WTC11 (cell line): ENCODE data around the gene GALNTL6. TPM values are rescaled to one million over a fixed set of nuclear protein-coding genes. Genes with fewer than 3 reads are reported as not detected.

ENCODE experiments used
- ATAC-seq: fragments of 200-7000 bp; cut with Tn5 transposase; 2 replicates; pipeline ENCODE4 v1.10.0; 2021; ENCODE audit warnings: mild to moderate bottlenecking, moderate library complexity
- CTCF ChIA-PET: fragments of 300-600 bp; sonication (Branson Sonifier 250); formaldehyde crosslinking; loops from one replicate; lab custom pipeline; 2021; ENCODE audit warnings: antibody characterized with exemption; lab: Charles Lee
- POLR2A ChIA-PET: fragments of 350-600 bp; sonication (Branson Sonifier 250); formaldehyde crosslinking; loops from one replicate; lab custom pipeline; 2021; ENCODE audit warnings: antibody characterized with exemption; lab: Charles Lee
- DNase-seq: peaks from one replicate; pipeline ENCODE4 v3.0.0; 2021; ENCODE audit warnings: low spot score
- H3K27ac Mint-ChIP-seq: 2 replicates; pipeline ENCODE4 v1.8.0; 2021; ENCODE audit warnings: mixed read lengths
- H3K27me3 Mint-ChIP-seq: 2 replicates; pipeline ENCODE4 v1.8.0; 2021; ENCODE audit warnings: low read depth, mild to moderate bottlenecking, moderate library complexity, mixed read lengths
- H3K36me3 Mint-ChIP-seq: 2 replicates; pipeline ENCODE4 v1.8.0; 2021; ENCODE audit warnings: mixed read lengths
- H3K4me1 Mint-ChIP-seq: 2 replicates; pipeline ENCODE4 v1.8.0; 2022; ENCODE audit warnings: mixed read lengths
- H3K4me3 Mint-ChIP-seq: 2 replicates; pipeline ENCODE4 v1.8.0; 2021; ENCODE audit warnings: mild to moderate bottlenecking, moderate library complexity, mixed read lengths
- H3K9me3 Mint-ChIP-seq: 2 replicates; pipeline ENCODE4 v1.8.0; 2021; ENCODE audit warnings: mixed read lengths
- ATF1 ChIP-seq: sonication (generic); formaldehyde crosslinking; IDR thresholded peaks from 2 replicates; pipeline ENCODE4 v1.8.1; 2023; ENCODE audit warnings: mild to moderate bottlenecking, moderate library complexity, missing genetic modification reagents
- CREB1 ChIP-seq: sonication (generic); formaldehyde crosslinking; IDR thresholded peaks from 2 replicates; pipeline ENCODE4 v1.8.0; 2023; ENCODE audit warnings: mild to moderate bottlenecking, missing genetic modification reagents
- CREM ChIP-seq: sonication (generic); formaldehyde crosslinking; IDR thresholded peaks from 2 replicates; pipeline ENCODE4 v1.8.1; 2022; ENCODE audit warnings: mild to moderate bottlenecking, missing genetic modification reagents, moderate library complexity
- E2F1 ChIP-seq: sonication (generic); formaldehyde crosslinking; IDR thresholded peaks from 2 replicates; pipeline ENCODE4 v1.8.0; 2022; ENCODE audit warnings: mild to moderate bottlenecking, missing genetic modification reagents
- ERG ChIP-seq: fragments of 250-450 bp; sonication (Bioruptor Pico); IDR thresholded peaks from 2 replicates; pipeline ENCODE4 v1.8.0; 2021; ENCODE audit warnings: mild to moderate bottlenecking
- ESRRA ChIP-seq: sonication (generic); formaldehyde crosslinking; IDR thresholded peaks from 2 replicates; pipeline ENCODE4 v1.8.1; 2022; ENCODE audit warnings: mild to moderate bottlenecking, missing genetic modification reagents, borderline replicate concordance
- ETV6 ChIP-seq: sonication (generic); formaldehyde crosslinking; IDR thresholded peaks from 2 replicates; pipeline ENCODE4 v1.8.1; 2022; ENCODE audit warnings: mild to moderate bottlenecking, missing genetic modification reagents
- FOXJ3 ChIP-seq: sonication (generic); formaldehyde crosslinking; IDR thresholded peaks from 2 replicates; pipeline ENCODE4 v1.9.0; 2021; ENCODE audit warnings: missing genetic modification reagents, mild to moderate bottlenecking, borderline replicate concordance
- FOXP1 ChIP-seq: sonication (generic); formaldehyde crosslinking; IDR thresholded peaks from 2 replicates; pipeline ENCODE4 v1.8.0; 2022; ENCODE audit warnings: missing genetic modification reagents, mild to moderate bottlenecking, moderate library complexity, borderline replicate concordance
- NFE2L1 ChIP-seq: sonication (generic); formaldehyde crosslinking; IDR thresholded peaks from 2 replicates; pipeline ENCODE4 v1.8.1; 2023; ENCODE audit warnings: missing genetic modification reagents
- PREB ChIP-seq: sonication (generic); formaldehyde crosslinking; IDR thresholded peaks from 2 replicates; pipeline ENCODE4 v1.8.1; 2022; ENCODE audit warnings: mild to moderate bottlenecking, missing genetic modification reagents, moderate library complexity, borderline replicate concordance
- RORB ChIP-seq: fragments of 250-450 bp; sonication (Bioruptor Pico); IDR thresholded peaks from 2 replicates; pipeline ENCODE4 v1.9.0; 2021; ENCODE audit warnings: mild to moderate bottlenecking
- SOX15 ChIP-seq: fragments of 250-450 bp; sonication (Bioruptor Pico); IDR thresholded peaks from 2 replicates; pipeline ENCODE4 v1.9.0; 2021; ENCODE audit warnings: mild to moderate bottlenecking
- TEAD1 ChIP-seq: sonication (generic); formaldehyde crosslinking; IDR thresholded peaks from 2 replicates; pipeline ENCODE4 v1.8.0; 2022; ENCODE audit warnings: mild to moderate bottlenecking, missing genetic modification reagents
- ZNF317 ChIP-seq: sonication (generic); formaldehyde crosslinking; IDR thresholded peaks from 2 replicates; pipeline ENCODE4 v1.8.1; 2023; ENCODE audit warnings: low read depth, mild to moderate bottlenecking, moderate library complexity, missing genetic modification reagents, borderline replicate concordance
- ZNF416 ChIP-seq: fragments of 250-450 bp; sonication (Bioruptor Pico); IDR thresholded peaks from 2 replicates; pipeline ENCODE4 v1.9.0; 2021; ENCODE audit warnings: mild to moderate bottlenecking, inconsistent platforms
- ZNF423 ChIP-seq: fragments of 250-450 bp; sonication (Bioruptor Pico); IDR thresholded peaks from 2 replicates; pipeline ENCODE4 v2.1.2; 2022; ENCODE audit warnings: mild to moderate bottlenecking, moderate library complexity
- ZNF512 ChIP-seq: sonication (generic); formaldehyde crosslinking; IDR thresholded peaks from 2 replicates; pipeline ENCODE4 v1.8.1; 2022; ENCODE audit warnings: missing genetic modification reagents, borderline replicate concordance
- total RNA-seq: library from RNA; stranded (reverse); gene quantifications from 3 replicates; pipeline ENCODE4 v1.2.3, GENCODE V29; 2021
- TF ChIP-seq, protein P1 (sequence below): fragments of 250-450 bp; sonication (Bioruptor Pico); IDR thresholded peaks from 2 replicates; pipeline ENCODE4 v1.9.0; 2021; ENCODE audit warnings: moderate library complexity, mild to moderate bottlenecking, inconsistent platforms, borderline replicate concordance
- TF ChIP-seq, protein P2 (sequence below): sonication (generic); formaldehyde crosslinking; IDR thresholded peaks from 2 replicates; pipeline ENCODE4 v1.8.1; 2023; ENCODE audit warnings: mild to moderate bottlenecking, missing genetic modification reagents
- TF ChIP-seq, protein P3 (sequence below): sonication (generic); formaldehyde crosslinking; IDR thresholded peaks from 2 replicates; pipeline ENCODE4 v1.8.1; 2022; ENCODE audit warnings: low read depth, missing genetic modification reagents, borderline replicate concordance
- TF ChIP-seq, protein P4 (sequence below): fragments of 250-450 bp; sonication (Bioruptor Pico); IDR thresholded peaks from 2 replicates; pipeline ENCODE4 v1.9.0; 2021; ENCODE audit warnings: mild to moderate bottlenecking, borderline replicate concordance

GALNTL6 gene
- total RNA-seq, 1 experiment from 2014 or later, result 0.24 TPM

DNA sequence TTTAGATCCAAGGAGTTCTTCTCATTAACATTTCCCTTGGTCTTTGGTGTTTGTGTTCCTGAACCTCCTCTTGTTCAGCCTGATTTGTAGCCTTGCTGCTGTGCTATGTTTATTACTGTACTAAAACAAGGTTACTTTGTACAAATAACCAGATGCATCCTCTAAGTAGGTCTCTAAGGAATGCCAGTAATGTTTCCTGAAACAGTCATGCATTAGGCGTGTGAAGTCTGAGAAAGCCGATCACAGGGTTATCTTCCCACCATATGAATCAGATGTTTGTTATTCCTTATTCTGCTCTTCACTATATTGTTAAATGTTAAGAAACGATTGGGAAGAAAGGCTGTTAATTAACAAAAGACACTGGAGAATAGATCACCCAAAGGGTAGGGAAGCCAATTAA lies 66.9 kb downstream of the GALNTL6 start (continued):
- TF ChIP-seq, protein P1, sequence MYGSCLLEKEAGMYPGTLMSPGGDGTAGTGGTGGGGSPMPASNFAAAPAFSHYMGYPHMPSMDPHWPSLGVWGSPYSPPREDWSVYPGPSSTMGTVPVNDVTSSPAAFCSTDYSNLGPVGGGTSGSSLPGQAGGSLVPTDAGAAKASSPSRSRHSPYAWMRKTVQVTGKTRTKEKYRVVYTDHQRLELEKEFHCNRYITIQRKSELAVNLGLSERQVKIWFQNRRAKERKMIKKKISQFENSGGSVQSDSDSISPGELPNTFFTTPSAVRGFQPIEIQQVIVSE, result no peak
- TF ChIP-seq TEAD1 (no peak), SOX15 (CRISPR knock-in tag) (no peak), ERG (no peak), ESRRA (no peak), ZNF512 (CRISPR knock-in tag) (no peak), FOXJ3 (no peak), E2F1 (CRISPR knock-in tag) (no peak), RORB (CRISPR knock-in tag) (no peak), ATF1 (CRISPR knock-in tag) (no peak), ZNF423 (CRISPR knock-in tag) (no peak), ZNF317 (CRISPR knock-in tag) (no peak), FOXP1 (CRISPR knock-in tag) (no peak), ETV6 (CRISPR knock-in tag) (no peak)
- TF ChIP-seq, protein P2, sequence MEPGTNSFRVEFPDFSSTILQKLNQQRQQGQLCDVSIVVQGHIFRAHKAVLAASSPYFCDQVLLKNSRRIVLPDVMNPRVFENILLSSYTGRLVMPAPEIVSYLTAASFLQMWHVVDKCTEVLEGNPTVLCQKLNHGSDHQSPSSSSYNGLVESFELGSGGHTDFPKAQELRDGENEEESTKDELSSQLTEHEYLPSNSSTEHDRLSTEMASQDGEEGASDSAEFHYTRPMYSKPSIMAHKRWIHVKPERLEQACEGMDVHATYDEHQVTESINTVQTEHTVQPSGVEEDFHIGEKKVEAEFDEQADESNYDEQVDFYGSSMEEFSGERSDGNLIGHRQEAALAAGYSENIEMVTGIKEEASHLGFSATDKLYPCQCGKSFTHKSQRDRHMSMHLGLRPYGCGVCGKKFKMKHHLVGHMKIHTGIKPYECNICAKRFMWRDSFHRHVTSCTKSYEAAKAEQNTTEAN (CRISPR knock-in tag), result no peak
- TF ChIP-seq, protein P3, sequence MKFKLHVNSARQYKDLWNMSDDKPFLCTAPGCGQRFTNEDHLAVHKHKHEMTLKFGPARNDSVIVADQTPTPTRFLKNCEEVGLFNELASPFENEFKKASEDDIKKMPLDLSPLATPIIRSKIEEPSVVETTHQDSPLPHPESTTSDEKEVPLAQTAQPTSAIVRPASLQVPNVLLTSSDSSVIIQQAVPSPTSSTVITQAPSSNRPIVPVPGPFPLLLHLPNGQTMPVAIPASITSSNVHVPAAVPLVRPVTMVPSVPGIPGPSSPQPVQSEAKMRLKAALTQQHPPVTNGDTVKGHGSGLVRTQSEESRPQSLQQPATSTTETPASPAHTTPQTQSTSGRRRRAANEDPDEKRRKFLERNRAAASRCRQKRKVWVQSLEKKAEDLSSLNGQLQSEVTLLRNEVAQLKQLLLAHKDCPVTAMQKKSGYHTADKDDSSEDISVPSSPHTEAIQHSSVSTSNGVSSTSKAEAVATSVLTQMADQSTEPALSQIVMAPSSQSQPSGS (CRISPR knock-in tag), result no peak

DNA sequence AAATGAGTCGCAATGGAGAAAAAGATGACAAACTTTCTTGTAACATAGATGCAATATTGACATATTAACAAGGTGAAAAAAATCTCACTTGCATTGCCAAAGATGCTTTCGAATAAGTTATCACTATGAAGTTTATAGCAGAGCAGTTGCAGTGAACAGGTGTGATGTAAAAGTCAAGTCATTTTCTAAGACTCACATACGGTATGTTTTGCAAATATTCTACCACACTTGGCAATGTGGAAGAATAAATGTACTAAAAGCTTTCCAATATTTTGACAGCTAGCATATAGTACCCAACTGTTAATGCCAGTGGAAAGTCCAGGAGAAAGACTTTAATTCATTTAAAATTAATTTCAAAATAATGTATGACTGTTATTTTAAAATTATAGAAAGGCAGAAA lies 76.5 kb downstream of the GALNTL6 start:
- no peak for ATAC-seq
- no peak for DNase-seq
- Mint-ChIP-seq H3K4me3 (no peak overlapping the region), H3K9me3 (peaks cover 6% of the 10 kb centered on the region), H3K4me1 (peaks cover 9% of the 10 kb centered on the region; the same call in 1 of the 2 replicates), H3K36me3 (no peaks in the 10 kb centered on the region), H3K27me3 (no peaks in the 10 kb centered on the region), H3K27ac (no peak overlapping the region)
- ChIA-PET CTCF (no interaction called here), POLR2A (no interaction called here)
- no peak for TF ChIP-seq ZNF317 (CRISPR knock-in tag)

DNA sequence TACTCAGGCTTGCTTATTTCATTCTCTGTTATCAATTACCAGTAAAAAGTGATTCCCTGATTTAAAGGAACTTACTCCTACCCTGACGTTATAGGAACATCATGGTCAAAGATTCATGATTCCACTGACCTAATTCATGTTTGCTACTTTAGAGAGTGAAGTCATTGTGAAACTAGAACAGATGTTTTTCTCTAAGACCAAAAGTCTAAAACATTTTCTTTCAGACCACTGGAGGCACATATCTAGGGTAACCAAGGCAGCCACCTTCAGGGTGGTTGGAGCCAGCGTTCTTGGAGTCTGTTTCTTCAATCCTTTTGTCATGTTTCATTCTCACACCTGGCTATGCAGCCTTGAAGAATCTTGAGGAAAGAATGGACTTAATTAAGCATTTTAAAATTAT lies 77.8 kb downstream of the GALNTL6 start:
- no peak overlapping the region for H3K27ac Mint-ChIP-seq
- CTCF ChIA-PET, result no interaction called here
- TF ChIP-seq ZNF416 (CRISPR knock-in tag) (no peak), RORB (CRISPR knock-in tag) (no peak), CREM (no peak), CREB1 (CRISPR knock-in tag) (no peak), NFE2L1 (no peak), PREB (CRISPR knock-in tag) (no peak)
- TF ChIP-seq, protein P4, sequence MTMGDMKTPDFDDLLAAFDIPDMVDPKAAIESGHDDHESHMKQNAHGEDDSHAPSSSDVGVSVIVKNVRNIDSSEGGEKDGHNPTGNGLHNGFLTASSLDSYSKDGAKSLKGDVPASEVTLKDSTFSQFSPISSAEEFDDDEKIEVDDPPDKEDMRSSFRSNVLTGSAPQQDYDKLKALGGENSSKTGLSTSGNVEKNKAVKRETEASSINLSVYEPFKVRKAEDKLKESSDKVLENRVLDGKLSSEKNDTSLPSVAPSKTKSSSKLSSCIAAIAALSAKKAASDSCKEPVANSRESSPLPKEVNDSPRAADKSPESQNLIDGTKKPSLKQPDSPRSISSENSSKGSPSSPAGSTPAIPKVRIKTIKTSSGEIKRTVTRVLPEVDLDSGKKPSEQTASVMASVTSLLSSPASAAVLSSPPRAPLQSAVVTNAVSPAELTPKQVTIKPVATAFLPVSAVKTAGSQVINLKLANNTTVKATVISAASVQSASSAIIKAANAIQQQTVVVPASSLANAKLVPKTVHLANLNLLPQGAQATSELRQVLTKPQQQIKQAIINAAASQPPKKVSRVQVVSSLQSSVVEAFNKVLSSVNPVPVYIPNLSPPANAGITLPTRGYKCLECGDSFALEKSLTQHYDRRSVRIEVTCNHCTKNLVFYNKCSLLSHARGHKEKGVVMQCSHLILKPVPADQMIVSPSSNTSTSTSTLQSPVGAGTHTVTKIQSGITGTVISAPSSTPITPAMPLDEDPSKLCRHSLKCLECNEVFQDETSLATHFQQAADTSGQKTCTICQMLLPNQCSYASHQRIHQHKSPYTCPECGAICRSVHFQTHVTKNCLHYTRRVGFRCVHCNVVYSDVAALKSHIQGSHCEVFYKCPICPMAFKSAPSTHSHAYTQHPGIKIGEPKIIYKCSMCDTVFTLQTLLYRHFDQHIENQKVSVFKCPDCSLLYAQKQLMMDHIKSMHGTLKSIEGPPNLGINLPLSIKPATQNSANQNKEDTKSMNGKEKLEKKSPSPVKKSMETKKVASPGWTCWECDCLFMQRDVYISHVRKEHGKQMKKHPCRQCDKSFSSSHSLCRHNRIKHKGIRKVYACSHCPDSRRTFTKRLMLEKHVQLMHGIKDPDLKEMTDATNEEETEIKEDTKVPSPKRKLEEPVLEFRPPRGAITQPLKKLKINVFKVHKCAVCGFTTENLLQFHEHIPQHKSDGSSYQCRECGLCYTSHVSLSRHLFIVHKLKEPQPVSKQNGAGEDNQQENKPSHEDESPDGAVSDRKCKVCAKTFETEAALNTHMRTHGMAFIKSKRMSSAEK (CRISPR knock-in tag), result no peak

More for the DNA sequence above, 77.8 kb downstream of the GALNTL6 start:
- Mint-ChIP-seq H3K36me3 (no peaks in the 10 kb centered on the region), H3K4me1 (peaks cover 6% of the 10 kb centered on the region; the same call in 1 of the 2 replicates), H3K27me3 (no peaks in the 10 kb centered on the region), H3K4me3 (no peak overlapping the region), H3K9me3 (peaks cover 6% of the 10 kb centered on the region)
- POLR2A ChIA-PET, result no interaction called here
- ATAC-seq (no peak), DNase-seq (no peak)
